Fibroblast of skin of scalp (primary cell): Measurements from ENCODE around the gene CTDSP2. TPM values are rescaled to one million over a fixed set of nuclear protein-coding genes. Genes with fewer than 3 reads are reported as not detected.
A peak's percentile ranks its signal among the peaks of the same experiment; 100 is the strongest.
"Not testable (repeated sequence)": the region's sequence is repeated elsewhere in the genome, so short reads cannot be mapped to it uniquely, and the experiment has no call there.

ENCODE experiments used
- DNase-seq: peaks from one replicate; pipeline ENCODE4 v3.0.0-alpha.2; 2013
- polyA plus RNA-seq, 2 experiments: library from polyadenylated mRNA; unstranded; fragments of 120-200 nt; gene quantifications; one replicate each; pipeline ENCODE4 v1.2.1, GENCODE V29; 2013; ENCODE audit not compliant: insufficient read length in 2 of 2

CTDSP2 gene
- polyA plus RNA-seq (2013, experiment 1 of 2; ENCODE audit: insufficient read length), result 220 TPM
- 218 TPM for polyA plus RNA-seq (2013, experiment 2 of 2; ENCODE audit: insufficient read length)

GRCh38 chr12:57846577-57847319, at the start of gene CTDSP2:
Gene CTDSP2, minus strand, starts transcription at chr12:57846729. Its CDS starts 294 bp downstream, at chr12:57846435.
- peak; percentile 99 for DNase-seq

- peak; percentile 60 for DNase-seq
Observed at GRCh38 chr12:57896115-57896433, 49.5 kb upstream of the CTDSP2 start.

GRCh38 chr12:57895389-57896114, 49.0 kb upstream of the CTDSP2 start:
- DNase-seq, result no peak

- no peak for DNase-seq
Observed at GRCh38 chr12:57894399-57895292, 48.1 kb upstream of the CTDSP2 start.

GRCh38 chr12:57893431-57894353, 47.2 kb upstream of the CTDSP2 start:
- DNase-seq, result peak; percentile 94

- no peak for DNase-seq
Observed at GRCh38 chr12:57892232-57892972, 45.9 kb upstream of the CTDSP2 start.

- no peak for DNase-seq
Observed at GRCh38 chr12:57891542-57892228, 45.2 kb upstream of the CTDSP2 start.

- DNase-seq, result no peak
Observed at GRCh38 chr12:57890191-57891115, 43.9 kb upstream of the CTDSP2 start.

GRCh38 chr12:57889500-57889989, 43.0 kb upstream of the CTDSP2 start:
- peak; percentile 88 for DNase-seq

GRCh38 chr12:57888409-57889157, 42.1 kb upstream of the CTDSP2 start:
- DNase-seq, result peak; percentile 83

GRCh38 chr12:57887631-57888408, 41.3 kb upstream of the CTDSP2 start:
- DNase-seq, result peak; percentile 76

- DNase-seq, result not testable (repeated sequence)
Observed at GRCh38 chr12:57886964-57887363, 40.4 kb upstream of the CTDSP2 start.

GRCh38 chr12:57886542-57886941, 40.0 kb upstream of the CTDSP2 start:
- no peak for DNase-seq

GRCh38 chr12:57885207-57885606, 38.7 kb upstream of the CTDSP2 start:
- DNase-seq, result no peak

- DNase-seq, result no peak
Observed at GRCh38 chr12:57883700-57884099, 37.2 kb upstream of the CTDSP2 start.

GRCh38 chr12:57883057-57883456, 36.5 kb upstream of the CTDSP2 start:
- no peak for DNase-seq

- DNase-seq, result no peak
Observed at GRCh38 chr12:57882575-57882974, 36.0 kb upstream of the CTDSP2 start.
